K562 (cell line): ENCODE data around the gene U2SURP. TPM values are rescaled to one million over a fixed set of nuclear protein-coding genes. Genes with fewer than 3 reads are reported as not detected.

Experiments used
- ARID2 ChIP-seq: fragments of 450-650 bp; IDR thresholded peaks from 2 replicates; pipeline ENCODE4 v1.6.1; 2017; ENCODE audit warnings: antibody characterized with exemption, mild to moderate bottlenecking
- BHLHE40 ChIP-seq: IDR thresholded peaks from 2 replicates; pipeline ENCODE4 v1.6.1; 2011; ENCODE audit warnings: low read length, improper control_type of control experiment
- CGGBP1 ChIP-seq: fragments of 250-450 bp; sonication (Bioruptor Pico); IDR thresholded peaks from 2 replicates; pipeline ENCODE4 v1.9.0; 2021; ENCODE audit warnings: mild to moderate bottlenecking
- CREB3L1 ChIP-seq: fragments of 450-650 bp; IDR thresholded peaks from 2 replicates; pipeline ENCODE4 v1.6.1; 2014; ENCODE audit warnings: low read depth, mild to moderate bottlenecking, moderate library complexity, borderline replicate concordance
- E2F8 ChIP-seq: fragments of 450-650 bp; IDR thresholded peaks from 2 replicates; pipeline ENCODE4 v1.7.1; 2018; ENCODE audit warnings: mild to moderate bottlenecking, low read depth; ENCODE audit not compliant: partially characterized antibody
- ESRRA ChIP-seq: fragments of 450-650 bp; IDR thresholded peaks from 2 replicates; pipeline ENCODE4 v1.6.1; 2014; ENCODE audit warnings: low read depth, mild to moderate bottlenecking, moderate library complexity, borderline replicate concordance
- FUS ChIP-seq: fragments of 200-400 bp; formaldehyde crosslinking; optimal IDR thresholded peaks from 2 replicates; pipeline ENCODE3; 2017; ENCODE audit warnings: low read depth, low read length
- HDAC6 ChIP-seq: IDR thresholded peaks from 2 replicates; pipeline ENCODE4 v1.6.1; 2012; ENCODE audit warnings: low read depth, mild to moderate bottlenecking, control low read depth, inconsistent platforms, low read length, moderate library complexity
- ID3 ChIP-seq, 2 experiments: fragments of 250-450 bp in 1 of 2; fragments of 450-650 bp in 1 of 2; sonication (Bioruptor Pico) in 1 of 2; IDR thresholded peaks; 2 replicates each; pipeline versions ENCODE4 v1.6.1 to v1.8.0; 2016 to 2021; ENCODE audit warnings: mild to moderate bottlenecking in 2 of 2, moderate library complexity in 2 of 2, missing compliant biosample characterization in 1 of 2, missing genetic modification characterization in 1 of 2
- JUNB ChIP-seq: fragments of 450-650 bp; formaldehyde crosslinking; conservative IDR thresholded peaks from 2 replicates; pipeline ENCODE4 v1.4.0; 2020; ENCODE audit warnings: mild to moderate bottlenecking
- SMAD1 ChIP-seq: fragments of 150-350 bp; IDR thresholded peaks from 2 replicates; pipeline ENCODE4 v1.6.1; 2014; ENCODE audit warnings: low read length, low read depth; ENCODE audit not compliant: partially characterized antibody
- SPI1 ChIP-seq: IDR thresholded peaks from 2 replicates; pipeline ENCODE4 v1.6.1; 2011; ENCODE audit warnings: low read depth, low read length, control low read depth, borderline replicate concordance
- THAP12 ChIP-seq: fragments of 250-450 bp; sonication (Bioruptor Pico); IDR thresholded peaks from 2 replicates; pipeline ENCODE4 v1.9.0; 2021; ENCODE audit warnings: mild to moderate bottlenecking, inconsistent platforms
- YBX1 ChIP-seq: fragments of 450-650 bp; IDR thresholded peaks from 2 replicates; pipeline ENCODE4 v1.7.1; 2016; ENCODE audit warnings: mild to moderate bottlenecking
- ZBTB34 ChIP-seq: fragments of 250-450 bp; sonication (Bioruptor Pico); IDR thresholded peaks from 2 replicates; pipeline ENCODE4 v1.8.0; 2021; ENCODE audit warnings: mild to moderate bottlenecking, moderate library complexity
- ZNF24 ChIP-seq: fragments of 450-650 bp; IDR thresholded peaks from 2 replicates; pipeline ENCODE4 v1.6.1; 2016
- ZNF253 ChIP-seq: fragments of 250-450 bp; sonication (Bioruptor Pico); conservative IDR thresholded peaks from 2 replicates; pipeline ENCODE4 v1.6.1; 2021; ENCODE audit warnings: mild to moderate bottlenecking
- ZNF311 ChIP-seq: fragments of 250-450 bp; sonication (Bioruptor Pico); IDR thresholded peaks from 2 replicates; pipeline ENCODE4 v1.4.0; 2020; ENCODE audit warnings: mild to moderate bottlenecking, moderate library complexity
- polyA plus RNA-seq, 8 experiments: library from polyadenylated mRNA; depleted of rRNA in 4 of 8; stranded (reverse) in 5 of 8; unstranded in 3 of 8; fragments of >200 nt; fragmentation: Nextera tagmentation in 2 of 8; fragmentation: Illumina TruSeq in 1 of 8; extraction: Ambion mirVana in 2 of 8; extraction: Trizol in 1 of 8; gene quantifications; 2 replicates each; pipeline versions ENCODE4 v1.2.1 to v1.2.3, GENCODE V29; 2011 to 2014; ENCODE audit warnings: inconsistent platforms in 1 of 8, missing spikeins in 1 of 8
- total RNA-seq, 7 experiments: library from RNA; depleted of rRNA in 6 of 7; stranded (reverse); fragments of >200 nt in 6 of 7; fragmentation: Illumina TruSeq in 2 of 7; extraction: Trizol in 2 of 7; gene quantifications; 2 replicates each; pipeline versions ENCODE4 v1.2.1 to v1.2.3, GENCODE V29; 2011 to 2021; ENCODE audit warnings: low replicate concordance in 1 of 7

U2SURP gene
- total and polyA plus RNA-seq, 9 of the 15 experiments (the other 6 are each of a cell fraction or from before 2014, with no cell fraction given) = 128 to 322 (median 191) TPM

DNA sequence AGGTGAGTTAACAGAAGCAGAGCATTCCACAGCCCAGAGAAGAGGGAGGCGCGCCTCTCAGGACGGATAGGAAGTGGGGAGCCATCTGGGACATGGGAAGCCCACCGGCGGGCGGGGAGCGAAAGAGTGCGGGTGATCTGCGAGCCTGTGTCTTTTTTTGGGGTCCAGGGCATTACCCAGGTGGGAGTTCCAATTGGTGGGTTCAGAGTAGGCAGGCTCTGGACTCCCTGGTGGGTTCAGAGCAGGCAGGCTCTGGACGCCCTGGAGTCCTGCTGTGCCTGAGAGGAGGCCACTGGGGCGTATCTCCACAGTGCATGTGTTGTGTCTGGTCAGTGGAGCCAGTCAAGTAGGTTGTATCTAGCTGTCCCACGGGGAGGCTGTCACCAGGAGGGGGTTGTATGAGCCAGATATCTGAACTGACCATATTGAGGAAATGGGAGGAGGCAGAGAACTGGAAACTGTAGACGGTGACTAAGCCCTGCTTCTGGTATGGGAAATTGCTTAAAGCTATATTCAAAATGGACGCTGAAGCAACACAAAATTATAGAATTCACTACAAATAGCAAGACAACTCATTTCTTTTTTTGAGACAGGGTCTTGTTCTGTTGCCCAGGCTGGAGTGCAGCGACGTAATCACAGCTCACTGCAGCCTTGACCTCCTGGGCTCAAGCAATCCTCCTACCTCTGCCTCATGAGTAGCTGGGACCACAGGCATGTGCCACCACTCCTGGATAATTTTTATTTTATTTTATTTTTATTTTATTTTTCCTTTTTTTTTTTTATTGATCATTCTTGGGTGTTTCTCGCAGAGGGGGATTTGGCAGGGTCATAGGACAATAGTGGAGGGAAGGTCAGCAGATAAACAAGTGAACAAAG, 83.7 kb downstream of the U2SURP start (continued):
- TF ChIP-seq CREB3L1 (no peak; the same call in 1 of the 2 replicates), ESRRA (peak; percentile 50; the same call in 1 of the 2 replicates), ID3 (CRISPR knock-in tag; IDR thresholded peaks at IDR 0.05) (peak; percentile 51; the same call in 1 of the 2 replicates), ID3 (tag; IDR thresholded peaks at IDR 0.05) (peak; percentile 90), THAP12 (CRISPR knock-in tag) (no peak), SPI1 (peak; percentile 53; the same call in 1 of the 2 replicates), ZNF24 (peak; percentile 68; the same call in 1 of the 2 replicates), YBX1 (no peak), BHLHE40 (peak; percentile 65), ZNF311 (CRISPR knock-in tag) (peak; percentile 68; the same call in 1 of the 2 replicates), ZBTB34 (CRISPR knock-in tag) (no peak), ARID2 (no peak), SMAD1 (peak; percentile 92), ZNF253 (CRISPR knock-in tag) (no peak), JUNB (CRISPR knock-in tag) (no peak), CGGBP1 (CRISPR knock-in tag) (0 out of 2 replicates have a peak, but pooled peaks have one; percentile 7), E2F8 (no peak), FUS (no peak), HDAC6 (no peak)
